Sigmoid colon (tissue), 4 donors: ENCODE measurements around the gene G3BP1.
"Not testable (repeated sequence)": the region's sequence is repeated elsewhere in the genome, so short reads cannot be mapped to it uniquely, and the experiment has no call there.

Experiments used
- EP300 ChIP-seq, 4 donors: sonication (generic); formaldehyde crosslinking; IDR thresholded peaks; one replicate each; pipeline ENCODE4 v1.6.1; 2017; ENCODE audit warnings: antibody characterized with exemption in 4 of 4
- POLR2A ChIP-seq, 2 donors: fragments of 450-650 bp; IDR thresholded peaks; one replicate each; pipeline ENCODE4 v1.6.1; 2016; ENCODE audit warnings: antibody characterized with exemption in 2 of 2, mild to moderate bottlenecking in 2 of 2, moderate library complexity in 2 of 2
- TF ChIP-seq, protein P1 (sequence below), 4 experiments: fragments of 450-650 bp in 3 of 4; fragments of 200-600 bp in 1 of 4; IDR thresholded peaks; one replicate each; pipeline ENCODE4 v1.5.1; 2016 to 2019; ENCODE audit warnings: antibody characterized with exemption in 4 of 4, mild to moderate bottlenecking in 3 of 4, moderate library complexity in 2 of 4

DNA sequence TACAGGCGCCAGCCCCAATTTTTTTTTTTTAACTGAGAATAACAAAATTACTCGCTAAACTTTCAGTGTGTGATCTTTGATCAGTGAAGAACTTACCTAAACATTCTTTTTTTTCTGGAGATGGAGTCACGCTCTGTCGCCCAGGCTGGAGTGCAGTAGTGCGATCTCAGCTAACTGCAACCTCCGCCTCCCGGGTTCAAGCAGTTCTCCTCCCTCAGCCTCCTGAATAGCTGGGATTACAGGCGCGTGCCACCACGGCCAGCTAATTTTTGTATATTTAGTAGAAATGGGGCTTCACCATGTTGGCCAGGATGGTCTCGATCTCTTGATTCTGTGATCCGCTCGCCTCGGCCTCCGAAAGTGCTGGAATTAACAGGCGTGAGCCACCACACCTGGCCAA lies 11.9 kb downstream of the G3BP1 start:
- TF ChIP-seq, protein P1, sequence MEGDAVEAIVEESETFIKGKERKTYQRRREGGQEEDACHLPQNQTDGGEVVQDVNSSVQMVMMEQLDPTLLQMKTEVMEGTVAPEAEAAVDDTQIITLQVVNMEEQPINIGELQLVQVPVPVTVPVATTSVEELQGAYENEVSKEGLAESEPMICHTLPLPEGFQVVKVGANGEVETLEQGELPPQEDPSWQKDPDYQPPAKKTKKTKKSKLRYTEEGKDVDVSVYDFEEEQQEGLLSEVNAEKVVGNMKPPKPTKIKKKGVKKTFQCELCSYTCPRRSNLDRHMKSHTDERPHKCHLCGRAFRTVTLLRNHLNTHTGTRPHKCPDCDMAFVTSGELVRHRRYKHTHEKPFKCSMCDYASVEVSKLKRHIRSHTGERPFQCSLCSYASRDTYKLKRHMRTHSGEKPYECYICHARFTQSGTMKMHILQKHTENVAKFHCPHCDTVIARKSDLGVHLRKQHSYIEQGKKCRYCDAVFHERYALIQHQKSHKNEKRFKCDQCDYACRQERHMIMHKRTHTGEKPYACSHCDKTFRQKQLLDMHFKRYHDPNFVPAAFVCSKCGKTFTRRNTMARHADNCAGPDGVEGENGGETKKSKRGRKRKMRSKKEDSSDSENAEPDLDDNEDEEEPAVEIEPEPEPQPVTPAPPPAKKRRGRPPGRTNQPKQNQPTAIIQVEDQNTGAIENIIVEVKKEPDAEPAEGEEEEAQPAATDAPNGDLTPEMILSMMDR (IDR thresholded peaks at IDR 0.05), result not testable (repeated sequence)
- not testable (repeated sequence) for TF ChIP-seq POLR2A, EP300 (IDR thresholded peaks at IDR 0.05)
